HepG2 (cell line): Measurements from ENCODE around the gene PRKCZ. TPM values are rescaled to one million over a fixed set of nuclear protein-coding genes. Genes with fewer than 3 reads are reported as not detected.

Source experiments
- ATAC-seq: fragments of 200-7000 bp; cut with Tn5 transposase; 3 replicates; pipeline ENCODE4 v1.9.1; 2020; ENCODE audit warnings: mild to moderate bottlenecking, moderate library complexity
- BruUV-seq: library from RNA; stranded (reverse); fragments of 400-500 nt; replicated peaks from 2 replicates; lab custom pipeline; 2021; lab: Mats Ljungman, UMichigan
- CTCF ChIA-PET: fragments of 300-600 bp; formaldehyde crosslinking; extraction: SDS; loops from one replicate; lab custom pipeline; 2021; ENCODE audit warnings: low total read pairs, inconsistent platforms, low intra/inter-chr PET ratio; lab: Yijun Ruan, JAX
- POLR2A ChIA-PET: fragments of 350-600 bp; sonication (Branson Sonifier 250); formaldehyde crosslinking; loops from one replicate; lab custom pipeline; 2020; ENCODE audit warnings: antibody characterized with exemption, inconsistent platforms; lab: Yijun Ruan, JAX
- DNase-seq: peaks from one replicate; pipeline ENCODE4 v3.0.0-alpha.2; 2015; ENCODE audit warnings: low spot score
- FAIRE-seq: peaks from 3 replicates; lab custom pipeline; 2011; peaks lifted over from hg19 to GRCh38; lab: Jason Lieb, UNC
- H2AFZ ChIP-seq: one replicate; pipeline ENCODE4 v1.6.1; 2011; ENCODE audit warnings: low read length, inconsistent platforms
- H3K27ac ChIP-seq: fragments of 300-600 bp; 3 replicates; pipeline ENCODE4 v1.8.0; 2011; ENCODE audit warnings: mixed run types, mild to moderate bottlenecking, mixed read lengths, low read length, inconsistent platforms; ENCODE audit not compliant: insufficient read depth; ENCODE audit errors: extremely low read length
- H3K27me3 ChIP-seq, 2 experiments: fragments of 200-600 bp in 1 of 2; 2 replicates in 1 of 2; 3 replicates in 1 of 2; pipeline versions ENCODE4 v1.6.0 to v1.8.0; 2011; ENCODE audit warnings: low read length in 2 of 2, mild to moderate bottlenecking in 2 of 2, moderate library complexity in 2 of 2, inconsistent platforms in 1 of 2; ENCODE audit not compliant: insufficient read depth in 2 of 2, control insufficient read depth in 1 of 2
- H3K36me3 ChIP-seq, 2 experiments: fragments of 200-600 bp in 1 of 2; replicated peaks in 1 of 2; 2 replicates in 1 of 2; 3 replicates in 1 of 2; pipeline versions ENCODE4 v1.5.1 to v1.8.0; 2011; ENCODE audit warnings: low read length in 2 of 2, inconsistent platforms in 1 of 2; ENCODE audit not compliant: insufficient read depth in 2 of 2, control insufficient read depth in 1 of 2
- H3K4me1 ChIP-seq: 2 replicates; pipeline ENCODE4 v1.5.1; 2012; ENCODE audit warnings: low read length, inconsistent platforms; ENCODE audit not compliant: insufficient read depth
- H3K4me2 ChIP-seq: 2 replicates; pipeline ENCODE4 v1.6.0; 2011; ENCODE audit warnings: low read depth, low read length, inconsistent platforms
- H3K4me3 ChIP-seq, 3 experiments: fragments of 200-600 bp in 1 of 3; sonication (generic), shearing (Covaris generic) in 1 of 3; replicated peaks in 1 of 3; 2 replicates each; pipeline ENCODE4 v1.5.1; 2011 to 2016; ENCODE audit warnings: low read length in 3 of 3, inconsistent platforms in 2 of 3, low read depth in 2 of 3, mild to moderate bottlenecking in 2 of 3, control low read depth in 1 of 3, mixed read lengths in 1 of 3; ENCODE audit not compliant: insufficient read depth in 1 of 3
- H3K79me2 ChIP-seq: one replicate; pipeline ENCODE4 v1.6.1; 2011; ENCODE audit warnings: low read length, inconsistent platforms; ENCODE audit not compliant: insufficient read depth
- H3K9ac ChIP-seq: 2 replicates; pipeline ENCODE4 v1.6.0; 2011; ENCODE audit warnings: mild to moderate bottlenecking, low read depth, low read length, inconsistent platforms; ENCODE audit not compliant: insufficient read depth
- H3K9me3 ChIP-seq: 2 replicates; pipeline ENCODE4 v1.5.1; 2012; ENCODE audit warnings: mild to moderate bottlenecking, low read length
- H4K20me1 ChIP-seq: 2 replicates; pipeline ENCODE4 v1.6.0; 2011; ENCODE audit warnings: inconsistent platforms, mild to moderate bottlenecking, low read length, moderate library complexity; ENCODE audit not compliant: insufficient read depth
- HCFC1 ChIP-seq: fragments of 150-350 bp; IDR thresholded peaks from 2 replicates; pipeline ENCODE4 v1.6.1; 2014; ENCODE audit warnings: low read depth, low read length
- HHEX ChIP-seq: IDR thresholded peaks from 2 replicates; pipeline ENCODE4 v1.6.1; 2016; ENCODE audit warnings: control low read depth
- KDM5A ChIP-seq: fragments of 200-600 bp; sonication (generic); IDR thresholded peaks from 2 replicates; pipeline ENCODE4 v1.7.0; 2018; ENCODE audit warnings: antibody characterized with exemption, mild to moderate bottlenecking, low read length, borderline replicate concordance
- MXI1 ChIP-seq: IDR thresholded peaks from 3 replicates; pipeline ENCODE4 v1.6.1; 2012; ENCODE audit warnings: low read depth, low read length, inconsistent platforms, borderline replicate concordance
- NCOR1 ChIP-seq: fragments of 200-600 bp; sonication (generic); IDR thresholded peaks from 2 replicates; pipeline ENCODE4 v1.7.0; 2017; ENCODE audit warnings: antibody characterized with exemption, low read length, borderline replicate concordance
- RORA ChIP-seq: sonication (generic); formaldehyde crosslinking; IDR thresholded peaks from 2 replicates; pipeline ENCODE4 v1.5.0; 2020; ENCODE audit warnings: mild to moderate bottlenecking, missing genetic modification reagents, moderate library complexity
- TP53 ChIP-seq: sonication (generic); formaldehyde crosslinking; conservative IDR thresholded peaks from 2 replicates; pipeline ENCODE4 v1.4.0; 2020; ENCODE audit warnings: missing genetic modification reagents
- ZBTB34 ChIP-seq: sonication (generic); formaldehyde crosslinking; IDR thresholded peaks from 2 replicates; pipeline ENCODE4 v1.8.0; 2022; ENCODE audit warnings: mild to moderate bottlenecking, missing genetic modification reagents
- ZNF605 ChIP-seq: sonication (generic); formaldehyde crosslinking; IDR thresholded peaks from 2 replicates; pipeline ENCODE4 v1.8.0; 2022; ENCODE audit warnings: mild to moderate bottlenecking, missing genetic modification reagents
- ZNF761 ChIP-seq: sonication (generic); formaldehyde crosslinking; conservative IDR thresholded peaks from 2 replicates; pipeline ENCODE4 v1.4.0; 2020; ENCODE audit warnings: mild to moderate bottlenecking, missing genetic modification reagents
- ZSCAN9 ChIP-seq: IDR thresholded peaks from 2 replicates; pipeline ENCODE4 v1.6.1; 2016; ENCODE audit warnings: borderline replicate concordance
- whole genome bisulfite sequencing: methylation state at CpG from one replicate; pipeline ENCODE4 v1.1.6; 2017; ENCODE audit warnings: low lambda C conversion rate; 5-methylcytosine and 5-hydroxymethylcytosine counted together
- in situ Hi-C: cut with HindIII; loops from 2 replicates; pipeline ENCODE4 v1.10.0; 2017; ENCODE audit warnings: low pct_unique_long_range_greater_than_20kb; ENCODE audit not compliant: extremely low pct_ligation_motif_present
- intact Hi-C: fragments of 100-400 bp; cut with micrococcal nuclease; formaldehyde crosslinking; loops from one replicate; pipeline ENCODE4 v1.10.0; 2022; ENCODE audit not compliant: unreplicated experiment
- polyA plus RNA-seq, 8 experiments: library from polyadenylated mRNA; depleted of rRNA in 3 of 8; stranded (reverse) in 7 of 8; unstranded in 1 of 8; fragments of >200 nt; fragmentation: Illumina TruSeq in 4 of 8; extraction: Trizol in 4 of 8; gene quantifications; 2 replicates each; pipeline versions ENCODE4 v1.2.1 to v1.2.3, GENCODE V29; 2011 to 2016; ENCODE audit warnings: low read depth in 4 of 8, missing spikeins in 1 of 8, mixed read lengths in 1 of 8; ENCODE audit not compliant: insufficient read depth in 1 of 8
- total RNA-seq, 5 experiments: library from RNA; depleted of rRNA; stranded (reverse); fragments of >200 nt; fragmentation: Illumina TruSeq; extraction: Trizol; gene quantifications; 2 replicates each; pipeline ENCODE4 v1.2.3, GENCODE V29; 2016; ENCODE audit warnings: low read depth in 1 of 5
- TF ChIP-seq, protein P1 (sequence below): sonication (generic); formaldehyde crosslinking; IDR thresholded peaks from 2 replicates; pipeline ENCODE4 v1.4.0; 2020; ENCODE audit warnings: low read depth, missing genetic modification reagents

Gene PRKCZ
- total and polyA plus RNA-seq, 2 of the 13 experiments (the other 11 are each of a cell fraction or from before 2014, with no cell fraction given): 34.7 to 85.2 TPM

GRCh38 chr1:2110191-2110737 lies 60.1 kb downstream of the PRKCZ start:
- BruUV-seq: no TSS peak
- ChIA-PET POLR2A (no interaction called here), CTCF (no interaction called here)
- WGBS: 96% methylated on average over 13 of the region's 18 CpGs
- H3K36me3 ChIP-seq: peaks cover 8 to 14% of the 10 kb centered on the region in 2 experiments; a peak in 4 of 5 replicates
- H3K9ac ChIP-seq: no peak overlapping the region
- H3K27me3 ChIP-seq: no peaks in the 10 kb centered on the region
- FAIRE-seq (no peak), DNase-seq (no peak), ATAC-seq (no peak)
- H3K4me1 ChIP-seq: peaks cover 7% of the 10 kb centered on the region
- no peak overlapping the region for H3K4me3 ChIP-seq
- no peaks in the 10 kb centered on the region for H3K79me2 ChIP-seq
- intact Hi-C loops (no loop called here), in situ Hi-C loops (no loop called here)
- no peak overlapping the region for H3K4me2 ChIP-seq
- H3K27ac ChIP-seq: no peak overlapping the region
- H3K9me3 ChIP-seq: no peaks in the 10 kb centered on the region
- no peaks in the 10 kb centered on the region for H4K20me1 ChIP-seq
- TF ChIP-seq MXI1 (no peak), KDM5A (no peak), TP53 (CRISPR knock-in tag) (no peak), RORA (no peak), ZNF761 (CRISPR knock-in tag) (no peak), ZSCAN9 (CRISPR knock-in tag) (no peak), ZBTB34 (CRISPR knock-in tag) (no peak), HHEX (CRISPR knock-in tag) (no peak), HCFC1 (no peak), NCOR1 (no peak), ZNF605 (CRISPR knock-in tag) (no peak)
- TF ChIP-seq, protein P1, sequence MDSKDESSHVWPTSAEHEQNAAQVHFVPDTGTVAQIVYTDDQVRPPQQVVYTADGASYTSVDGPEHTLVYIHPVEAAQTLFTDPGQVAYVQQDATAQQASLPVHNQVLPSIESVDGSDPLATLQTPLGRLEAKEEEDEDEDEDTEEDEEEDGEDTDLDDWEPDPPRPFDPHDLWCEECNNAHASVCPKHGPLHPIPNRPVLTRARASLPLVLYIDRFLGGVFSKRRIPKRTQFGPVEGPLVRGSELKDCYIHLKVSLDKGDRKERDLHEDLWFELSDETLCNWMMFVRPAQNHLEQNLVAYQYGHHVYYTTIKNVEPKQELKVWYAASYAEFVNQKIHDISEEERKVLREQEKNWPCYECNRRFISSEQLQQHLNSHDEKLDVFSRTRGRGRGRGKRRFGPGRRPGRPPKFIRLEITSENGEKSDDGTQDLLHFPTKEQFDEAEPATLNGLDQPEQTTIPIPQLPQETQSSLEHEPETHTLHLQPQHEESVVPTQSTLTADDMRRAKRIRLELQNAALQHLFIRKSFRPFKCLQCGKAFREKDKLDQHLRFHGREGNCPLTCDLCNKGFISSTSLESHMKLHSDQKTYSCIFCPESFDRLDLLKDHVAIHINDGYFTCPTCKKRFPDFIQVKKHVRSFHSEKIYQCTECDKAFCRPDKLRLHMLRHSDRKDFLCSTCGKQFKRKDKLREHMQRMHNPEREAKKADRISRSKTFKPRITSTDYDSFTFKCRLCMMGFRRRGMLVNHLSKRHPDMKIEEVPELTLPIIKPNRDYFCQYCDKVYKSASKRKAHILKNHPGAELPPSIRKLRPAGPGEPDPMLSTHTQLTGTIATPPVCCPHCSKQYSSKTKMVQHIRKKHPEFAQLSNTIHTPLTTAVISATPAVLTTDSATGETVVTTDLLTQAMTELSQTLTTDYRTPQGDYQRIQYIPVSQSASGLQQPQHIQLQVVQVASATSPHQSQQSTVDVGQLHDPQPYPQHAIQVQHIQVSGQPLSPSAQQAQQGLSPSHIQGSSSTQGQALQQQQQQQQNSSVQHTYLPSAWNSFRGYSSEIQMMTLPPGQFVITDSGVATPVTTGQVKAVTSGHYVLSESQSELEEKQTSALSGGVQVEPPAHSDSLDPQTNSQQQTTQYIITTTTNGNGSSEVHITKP (CRISPR knock-in tag): no peak
- no peak overlapping the region for H2AFZ ChIP-seq
